CD14-positive monocyte (primary cell): ENCODE results near the gene SNX14. TPM values are rescaled to one million over a fixed set of nuclear protein-coding genes. Genes with fewer than 3 reads are reported as not detected.

Source experiments
- DNase-seq, 3 donors: peaks; one replicate each; pipeline ENCODE4 v3.0.0-alpha.2; 2011 to 2022
- H2AFZ ChIP-seq: 2 replicates; pipeline ENCODE4 v1.6.0; 2012; ENCODE audit warnings: mild to moderate bottlenecking, low read depth, low read length, inconsistent platforms; ENCODE audit not compliant: insufficient read depth, poor library complexity, severe bottlenecking
- H3K27ac ChIP-seq, 2 donors: 1 replicate in 1 of 2; 2 replicates in 1 of 2; pipeline ENCODE4 v1.5.1; 2012 to 2013; ENCODE audit warnings: low read length in 2 of 2, control low read depth in 1 of 2, inconsistent platforms in 1 of 2, low read depth in 1 of 2, mild to moderate bottlenecking in 1 of 2
- H3K27me3 ChIP-seq, 2 donors: one replicate each; pipeline versions ENCODE4 v1.6.0 to v1.6.1; 2011 to 2013; ENCODE audit warnings: low read length in 2 of 2; ENCODE audit not compliant: control insufficient read depth in 2 of 2, insufficient read depth in 2 of 2
- H3K36me3 ChIP-seq, 2 donors: replicated peaks in 1 of 2; 1 replicate in 1 of 2; 2 replicates in 1 of 2; pipeline versions ENCODE4 v1.5.1 to v1.6.1; 2012 to 2013; ENCODE audit warnings: low read length in 2 of 2, control low read depth in 1 of 2, inconsistent platforms in 1 of 2, mild to moderate bottlenecking in 1 of 2; ENCODE audit not compliant: insufficient read depth in 2 of 2, control insufficient read depth in 1 of 2
- H3K4me1 ChIP-seq, 2 donors: 1 replicate in 1 of 2; 2 replicates in 1 of 2; pipeline versions ENCODE4 v1.5.1 to v1.6.1; 2012 to 2013; ENCODE audit warnings: low read length in 2 of 2, control low read depth in 1 of 2, inconsistent platforms in 1 of 2, mild to moderate bottlenecking in 1 of 2, moderate library complexity in 1 of 2; ENCODE audit not compliant: insufficient read depth in 2 of 2, control insufficient read depth in 1 of 2
- H3K4me2 ChIP-seq: replicated peaks from 2 replicates; pipeline ENCODE3; 2012; ENCODE audit warnings: low read length, moderate library complexity, mild to moderate bottlenecking; ENCODE audit not compliant: poor library complexity, severe bottlenecking; ENCODE audit errors: extremely low read depth
- H3K4me3 ChIP-seq, 3 experiments: fragments of 200-600 bp in 1 of 3; sonication (generic) in 1 of 3; replicated peaks in 1 of 3; 1 replicate in 2 of 3; 2 replicates in 1 of 3; pipeline ENCODE4 v1.5.1; 2011 to 2013; ENCODE audit warnings: low read length in 3 of 3, mild to moderate bottlenecking in 3 of 3, control low read depth in 2 of 3, low read depth in 2 of 3, inconsistent platforms in 1 of 3, moderate library complexity in 1 of 3
- H3K79me2 ChIP-seq: 2 replicates; pipeline ENCODE4 v1.6.0; 2012; ENCODE audit warnings: mild to moderate bottlenecking, control low read depth, inconsistent platforms, low read length, moderate library complexity; ENCODE audit not compliant: insufficient read depth
- H3K9ac ChIP-seq: 2 replicates; pipeline ENCODE4 v1.6.0; 2017; ENCODE audit warnings: low read length, mild to moderate bottlenecking; ENCODE audit not compliant: insufficient read depth, poor library complexity, severe bottlenecking
- H3K9me3 ChIP-seq, 2 donors: replicated peaks in 1 of 2; 1 replicate in 1 of 2; 2 replicates in 1 of 2; pipeline versions ENCODE4 v1.5.1 to v1.6.1; 2012 to 2013; ENCODE audit warnings: low read length in 2 of 2, control low read depth in 1 of 2; ENCODE audit not compliant: control insufficient read depth in 1 of 2, insufficient read depth in 1 of 2
- H4K20me1 ChIP-seq: 2 replicates; pipeline ENCODE4 v1.6.0; 2012; ENCODE audit warnings: mild to moderate bottlenecking, low read length, control low read depth, moderate library complexity; ENCODE audit not compliant: insufficient read depth
- H3K27ac Mint-ChIP-seq, 7 donors: one replicate each; pipeline ENCODE4 v1.8.0; 2020; ENCODE audit warnings: mild to moderate bottlenecking in 7 of 7, mixed read lengths in 7 of 7, moderate library complexity in 6 of 7, inconsistent platforms in 2 of 7
- H3K27me3 Mint-ChIP-seq, 3 donors: one replicate each; pipeline ENCODE4 v1.8.0; 2021 to 2022; ENCODE audit warnings: low read depth in 3 of 3, mild to moderate bottlenecking in 3 of 3, mixed read lengths in 3 of 3, moderate library complexity in 3 of 3, inconsistent platforms in 1 of 3
- H3K36me3 Mint-ChIP-seq, 2 donors: one replicate each; pipeline ENCODE4 v1.8.0; 2020; ENCODE audit warnings: mixed read lengths in 2 of 2, inconsistent platforms in 1 of 2, mild to moderate bottlenecking in 1 of 2
- H3K4me1 Mint-ChIP-seq: one replicate; pipeline ENCODE4 v1.8.0; 2020; ENCODE audit warnings: mild to moderate bottlenecking, mixed read lengths
- H3K4me3 Mint-ChIP-seq, 2 donors: one replicate each; pipeline ENCODE4 v1.8.0; 2020; ENCODE audit warnings: mild to moderate bottlenecking in 2 of 2, mixed read lengths in 2 of 2, moderate library complexity in 1 of 2
- H3K9me3 Mint-ChIP-seq, 7 donors: one replicate each; pipeline ENCODE4 v1.8.0; 2020 to 2022; ENCODE audit warnings: mixed read lengths in 7 of 7, mild to moderate bottlenecking in 6 of 7, moderate library complexity in 6 of 7, inconsistent platforms in 2 of 7
- whole genome bisulfite sequencing: methylation state at CpG from one replicate; pipeline ENCODE4 v1.1.5; 2013; ENCODE audit warnings: missing lambda C conversion rate; ENCODE audit not compliant: insufficient coverage; 5-methylcytosine and 5-hydroxymethylcytosine counted together
- intact Hi-C, 2 donors: fragments of 100-400 bp; cut with micrococcal nuclease; formaldehyde crosslinking; loops; one replicate each; pipeline versions ENCODE4 v1.15.0 to v1.15.1; 2023
- polyA plus RNA-seq, 3 donors: library from polyadenylated mRNA; depleted of rRNA in 1 of 3; unstranded in 2 of 3; stranded (reverse) in 1 of 3; fragments of 300-500 nt in 2 of 3; fragments of >200 nt in 1 of 3; fragmentation: Illumina TruSeq in 2 of 3; gene quantifications; 1 replicate in 2 of 3; 2 replicates in 1 of 3; pipeline ENCODE4 v1.2.3, GENCODE V29; 2012 to 2021
- TF ChIP-seq, protein P1 (sequence below): fragments of 200-600 bp; IDR thresholded peaks from one replicate; pipeline ENCODE4 v1.8.0; 2022; ENCODE audit warnings: antibody characterized with exemption, mild to moderate bottlenecking

The SNX14 gene
- polyA plus RNA-seq, 3 donors: 40.2 to 75.6 (median 73.3) TPM

- no peak for DNase-seq
- WGBS: no CpG with 5 or more reads among the region's 3 CpGs
- TF ChIP-seq, protein P1, sequence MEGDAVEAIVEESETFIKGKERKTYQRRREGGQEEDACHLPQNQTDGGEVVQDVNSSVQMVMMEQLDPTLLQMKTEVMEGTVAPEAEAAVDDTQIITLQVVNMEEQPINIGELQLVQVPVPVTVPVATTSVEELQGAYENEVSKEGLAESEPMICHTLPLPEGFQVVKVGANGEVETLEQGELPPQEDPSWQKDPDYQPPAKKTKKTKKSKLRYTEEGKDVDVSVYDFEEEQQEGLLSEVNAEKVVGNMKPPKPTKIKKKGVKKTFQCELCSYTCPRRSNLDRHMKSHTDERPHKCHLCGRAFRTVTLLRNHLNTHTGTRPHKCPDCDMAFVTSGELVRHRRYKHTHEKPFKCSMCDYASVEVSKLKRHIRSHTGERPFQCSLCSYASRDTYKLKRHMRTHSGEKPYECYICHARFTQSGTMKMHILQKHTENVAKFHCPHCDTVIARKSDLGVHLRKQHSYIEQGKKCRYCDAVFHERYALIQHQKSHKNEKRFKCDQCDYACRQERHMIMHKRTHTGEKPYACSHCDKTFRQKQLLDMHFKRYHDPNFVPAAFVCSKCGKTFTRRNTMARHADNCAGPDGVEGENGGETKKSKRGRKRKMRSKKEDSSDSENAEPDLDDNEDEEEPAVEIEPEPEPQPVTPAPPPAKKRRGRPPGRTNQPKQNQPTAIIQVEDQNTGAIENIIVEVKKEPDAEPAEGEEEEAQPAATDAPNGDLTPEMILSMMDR: no peak
- Histone ChIP-seq H3K9ac (no peak overlapping the region), H3K27ac (no peak overlapping the region), H3K4me1 (peaks cover 3 to 21% of the 10 kb centered on the region in 2 donors), H3K27me3 (peaks cover 16 to 17% of the 10 kb centered on the region in 2 donors), H3K79me2 (no peaks in the 10 kb centered on the region), H3K4me2 (no peak overlapping the region), H3K4me3 (no peak overlapping the region), H3K36me3 (no peaks in the 10 kb centered on the region), H3K9me3 (no peaks in the 10 kb centered on the region), H2AFZ (no peak overlapping the region), H4K20me1 (no peaks in the 10 kb centered on the region)
- no peaks in the 10 kb centered on the region for H3K36me3 Mint-ChIP-seq
- intact Hi-C loops: no loop called here
- H3K4me1 Mint-ChIP-seq: peaks cover 29% of the 10 kb centered on the region
- H3K27me3 Mint-ChIP-seq: peaks cover 7 to 31% (median 19%) of the 10 kb centered on the region in 3 donors
- H3K9me3 Mint-ChIP-seq: peaks cover 0 to 2% (median 0%) of the 10 kb centered on the region in 7 donors
- H3K4me3 Mint-ChIP-seq: no peak overlapping the region
- no peak overlapping the region for H3K27ac Mint-ChIP-seq
Measured at GRCh38 chr6:85458782-85459181, 134.9 kb downstream of the SNX14 start.

GRCh38 chr6:85458184-85458583 is 135.5 kb downstream of the SNX14 start:
- no peaks in the 10 kb centered on the region for H3K79me2 ChIP-seq

More at GRCh38 chr6:85458184-85458583, 135.5 kb downstream of the SNX14 start:
- no peaks in the 10 kb centered on the region for H3K36me3 ChIP-seq
- WGBS: no CpG with 5 or more reads among the region's 2 CpGs
- H3K4me1 Mint-ChIP-seq: peaks cover 29% of the 10 kb centered on the region
- no peaks in the 10 kb centered on the region for H3K36me3 Mint-ChIP-seq
- no peaks in the 10 kb centered on the region for H3K9me3 ChIP-seq
- TF ChIP-seq, protein P1: no peak
- DNase-seq: peak in 1 of 3 donors; percentile 19
- no peak overlapping the region for H2AFZ ChIP-seq
- no peak overlapping the region for H3K27ac Mint-ChIP-seq
- no peak overlapping the region for H3K4me3 Mint-ChIP-seq
- H3K27me3 ChIP-seq: peaks cover 21 to 23% of the 10 kb centered on the region in 2 donors
- H3K9ac ChIP-seq: no peak overlapping the region
- H3K27me3 Mint-ChIP-seq: peaks cover 7 to 37% (median 24%) of the 10 kb centered on the region in 3 donors
- H3K4me3 ChIP-seq: no peak overlapping the region
- H3K4me1 ChIP-seq: peaks cover 3 to 21% of the 10 kb centered on the region in 2 donors
- peaks cover 0 to 2% (median 0%) of the 10 kb centered on the region in 7 donors for H3K9me3 Mint-ChIP-seq
- intact Hi-C loops: no loop called here
- H3K27ac ChIP-seq: no peak overlapping the region
- no peaks in the 10 kb centered on the region for H4K20me1 ChIP-seq
- no peak overlapping the region for H3K4me2 ChIP-seq
